ENCODE measurements around the gene CFAP46.

DNA sequence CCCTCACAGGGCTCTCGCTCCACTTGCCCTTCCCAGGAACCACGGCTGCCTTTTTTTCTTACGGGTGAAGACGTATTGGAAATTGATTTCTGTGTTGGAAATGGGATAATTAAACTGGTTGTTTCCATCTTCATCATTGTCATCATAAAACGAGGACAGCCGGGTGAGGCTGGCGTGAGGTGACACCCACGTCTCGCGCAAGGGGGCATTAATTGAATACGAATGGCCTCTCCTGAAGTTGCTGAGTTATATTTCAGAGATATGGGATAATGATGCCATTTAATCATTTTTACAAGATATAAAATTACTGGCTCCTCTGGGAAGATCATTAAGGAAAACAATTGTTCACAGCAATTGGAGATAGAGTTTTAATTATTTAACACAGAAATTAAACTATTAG is 138.1 kb downstream of the CFAP46 start:
- TF ChIP-seq CTCF (IDR thresholded peaks at IDR 0.05; ENCODE audit: control extremely low read depth in 1 of 3, insufficient read depth in 1 of 3, low read depth in 1 of 3, low read length in 3 of 3) (no peak), EZH2 (IDR thresholded peaks at IDR 0.05; ENCODE audit: low read depth, low read length, severe bottlenecking) (no peak), EGR1 (IDR thresholded peaks at IDR 0.05; ENCODE audit: borderline replicate concordance, low read depth, low read length) (no peak), POLR2A (IDR thresholded peaks at IDR 0.05; ENCODE audit: control extremely low read depth in 1 of 2, low read depth in 2 of 2, low read length in 2 of 2) (no peak), HDAC2 (IDR thresholded peaks at IDR 0.05; ENCODE audit: borderline replicate concordance in 1 of 2, low read depth in 2 of 2, low read length in 2 of 2) (no peak), TBP (IDR thresholded peaks at IDR 0.05; ENCODE audit: low read depth, low read length) (no peak), JUN (IDR thresholded peaks at IDR 0.05; ENCODE audit: low read depth, low read length) (no peak), PHF8 (conservative IDR thresholded peaks at IDR 0.05; ENCODE audit: low read depth, low read length) (no peak), RXRA (IDR thresholded peaks at IDR 0.05; ENCODE audit: insufficient read depth, low read depth, low read length) (no peak), CBX8 (IDR thresholded peaks at IDR 0.05; ENCODE audit: borderline replicate concordance, low read depth, low read length) (no peak), SRF (IDR thresholded peaks at IDR 0.05; ENCODE audit: low read depth, low read length) (no peak)
- TF ChIP-seq, protein P1, sequence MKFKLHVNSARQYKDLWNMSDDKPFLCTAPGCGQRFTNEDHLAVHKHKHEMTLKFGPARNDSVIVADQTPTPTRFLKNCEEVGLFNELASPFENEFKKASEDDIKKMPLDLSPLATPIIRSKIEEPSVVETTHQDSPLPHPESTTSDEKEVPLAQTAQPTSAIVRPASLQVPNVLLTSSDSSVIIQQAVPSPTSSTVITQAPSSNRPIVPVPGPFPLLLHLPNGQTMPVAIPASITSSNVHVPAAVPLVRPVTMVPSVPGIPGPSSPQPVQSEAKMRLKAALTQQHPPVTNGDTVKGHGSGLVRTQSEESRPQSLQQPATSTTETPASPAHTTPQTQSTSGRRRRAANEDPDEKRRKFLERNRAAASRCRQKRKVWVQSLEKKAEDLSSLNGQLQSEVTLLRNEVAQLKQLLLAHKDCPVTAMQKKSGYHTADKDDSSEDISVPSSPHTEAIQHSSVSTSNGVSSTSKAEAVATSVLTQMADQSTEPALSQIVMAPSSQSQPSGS (IDR thresholded peaks at IDR 0.05; ENCODE audit: low read length) = no peak
- TF ChIP-seq, protein P2, sequence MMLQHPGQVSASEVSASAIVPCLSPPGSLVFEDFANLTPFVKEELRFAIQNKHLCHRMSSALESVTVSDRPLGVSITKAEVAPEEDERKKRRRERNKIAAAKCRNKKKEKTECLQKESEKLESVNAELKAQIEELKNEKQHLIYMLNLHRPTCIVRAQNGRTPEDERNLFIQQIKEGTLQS (IDR thresholded peaks at IDR 0.05; ENCODE audit: insufficient read depth, low read depth, low read length) = no peak
